Kidney (tissue), 14 donors: ENCODE measurements around the gene TRIM7. TPM values are rescaled to one million over a fixed set of nuclear protein-coding genes. Genes with fewer than 3 reads are reported as not detected.
A peak's percentile ranks its signal among the peaks of the same experiment; 100 is the strongest.

Experiments
- DNase-seq, 5 donors: peaks; one replicate each; pipeline ENCODE4 v3.0.0-alpha.2; 2013 to 2020
- FAIRE-seq: peaks from 2 replicates; lab custom pipeline; 2012; peaks lifted over from hg19 to GRCh38; lab: Jason Lieb, UNC
- H3K27ac ChIP-seq, 2 donors: one replicate each; pipeline ENCODE4 v1.7.0; 2013; ENCODE audit warnings: low read depth in 2 of 2, low read length in 2 of 2, inconsistent platforms in 1 of 2
- H3K27me3 ChIP-seq: one replicate; pipeline ENCODE4 v1.7.1; 2013; ENCODE audit warnings: low read length, inconsistent platforms; ENCODE audit not compliant: control insufficient read depth, insufficient read depth
- H3K36me3 ChIP-seq, 3 donors: one replicate each; pipeline versions ENCODE4 v1.7.0 to v1.7.1; 2013; ENCODE audit warnings: low read length in 3 of 3, control low read depth in 1 of 3, inconsistent platforms in 1 of 3; ENCODE audit not compliant: insufficient read depth in 3 of 3, control insufficient read depth in 2 of 3
- H3K4me1 ChIP-seq, 3 donors: one replicate each; pipeline versions ENCODE4 v1.7.0 to v1.7.1; 2013; ENCODE audit warnings: low read length in 3 of 3, inconsistent platforms in 1 of 3, low read depth in 1 of 3; ENCODE audit not compliant: control insufficient read depth in 2 of 3, insufficient read depth in 2 of 3
- H3K4me3 ChIP-seq, 3 donors: one replicate each; pipeline versions ENCODE4 v1.7.0 to v1.8.1; 2013; ENCODE audit warnings: low read length in 3 of 3, control low read depth in 1 of 3, inconsistent platforms in 1 of 3
- H3K9ac ChIP-seq, 3 donors: one replicate each; pipeline versions ENCODE4 v1.7.0 to v1.7.1; 2013; ENCODE audit warnings: low read length in 3 of 3, control low read depth in 1 of 3, inconsistent platforms in 1 of 3
- H3K9me3 ChIP-seq, 3 donors: one replicate each; pipeline versions ENCODE4 v1.7.0 to v1.7.1; 2013; ENCODE audit warnings: low read length in 3 of 3, control low read depth in 1 of 3, inconsistent platforms in 1 of 3; ENCODE audit not compliant: control insufficient read depth in 2 of 3, insufficient read depth in 1 of 3
- CTCF ChIP-seq: IDR thresholded peaks from 3 replicates; pipeline ENCODE4 v1.5.1; 2012; ENCODE audit warnings: mild to moderate bottlenecking, moderate library complexity, borderline replicate concordance; ENCODE audit not compliant: insufficient read depth; ENCODE audit errors: extremely low read depth
- intact Hi-C: fragments of 100-400 bp; cut with DNase I; formaldehyde crosslinking; loops from one replicate; pipeline ENCODE4 v1.11.1; 2022
- polyA plus RNA-seq: library from polyadenylated mRNA; stranded (reverse); fragments of 350-450 nt; fragmentation: Illumina TruSeq; extraction: RNeasy Lipid Tissue Mini Kit (QIAGEN cat#74804); gene quantifications from one replicate; pipeline ENCODE4 v1.2.3, GENCODE V29; 2014; ENCODE audit warnings: low read depth, low replicate concordance; ENCODE audit not compliant: insufficient read depth
- total RNA-seq: library from RNA; stranded (reverse); fragmentation: NEBNext Ultra II Directional; extraction: Animal tissue kit (Norgen Biotek cat#: 25700); gene quantifications from one replicate; pipeline ENCODE4 v1.2.1, GENCODE V29; 2021
- donor health status: control.
- donor health status: control.
- donor health status: control.
- donor health status: control.
- donor health status: control.
- donor health status: DM: yes; HTN: yes; CAD: no.
- donor health status: Normal renal cell carcinoma (clear cell type).

Gene TRIM7
- total and polyA plus RNA-seq, 2 donors from 2014 or later, result 5.7 to 6.3 TPM

DNA sequence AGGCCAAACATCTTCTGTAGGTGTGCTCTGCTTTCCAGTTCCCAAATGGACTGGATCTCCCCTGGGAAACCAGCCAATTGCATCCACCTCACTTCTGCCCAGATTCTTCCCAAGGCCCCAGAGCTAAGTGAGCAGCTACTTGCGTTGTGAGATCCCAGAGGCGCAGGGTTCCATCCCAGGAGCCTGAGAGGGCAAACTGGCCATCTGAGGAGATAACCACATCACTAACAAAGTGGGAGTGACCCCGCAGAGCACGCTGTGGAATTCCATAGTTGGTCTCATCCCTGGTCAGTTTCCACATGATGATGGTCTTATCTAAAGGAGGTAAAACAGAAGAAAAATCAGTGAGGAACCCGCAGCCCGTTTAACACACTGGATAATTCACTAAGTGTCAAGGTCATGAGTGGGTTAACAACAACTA is 37.0 kb upstream of the TRIM7 start:
- Histone ChIP-seq H3K27me3 (no peaks in the 10 kb centered on the region), H3K9ac (peak overlapping the region in 2 of 3 donors; percentile 95 to 100), H3K36me3 (peaks cover 25 to 40% (median 35%) of the 10 kb centered on the region in 3 donors), H3K4me3 (peak overlapping the region; percentile 83 to 99 (median 95)), H3K27ac (no peak overlapping the region), H3K9me3 (no peaks in the 10 kb centered on the region), H3K4me1 (peaks cover 4 to 22% (median 15%) of the 10 kb centered on the region in 3 donors)
- DNase-seq (no peak), FAIRE-seq (no peak)
- no peak for TF ChIP-seq CTCF
- intact Hi-C loops, result no loop called here

GRCh38 chr5:181241393-181241975 is 36.5 kb upstream of the TRIM7 start:
- Histone ChIP-seq H3K4me3 (peak overlapping the region in 1 of 3 donors; percentile 83), H3K4me1 (peaks cover 4 to 22% (median 15%) of the 10 kb centered on the region in 3 donors), H3K27me3 (no peaks in the 10 kb centered on the region), H3K36me3 (peaks cover 25 to 46% (median 37%) of the 10 kb centered on the region in 3 donors), H3K9ac (peak overlapping the region in 1 of 3 donors; percentile 100), H3K9me3 (no peaks in the 10 kb centered on the region), H3K27ac (no peak overlapping the region)
- FAIRE-seq (no peak), DNase-seq (no peak)
- intact Hi-C loops, result no loop called here
- no peak for TF ChIP-seq CTCF

- no peak overlapping the region for H3K27ac ChIP-seq
- TF ChIP-seq CTCF, result no peak
- DNase-seq (no peak), FAIRE-seq (no peak)
- no peak overlapping the region for H3K4me3 ChIP-seq
- peaks cover 25 to 62% (median 45%) of the 10 kb centered on the region in 3 donors for H3K36me3 ChIP-seq
- H3K9ac ChIP-seq, result no peak overlapping the region
- no peaks in the 10 kb centered on the region for H3K9me3 ChIP-seq
- no peaks in the 10 kb centered on the region for H3K27me3 ChIP-seq
- intact Hi-C loops, result no loop called here
- H3K4me1 ChIP-seq, result peaks cover 2 to 11% (median 9%) of the 10 kb centered on the region in 3 donors
Observed at GRCh38 chr5:181239062-181239663, 34.2 kb upstream of the TRIM7 start.
